GM12878 (cell line): ENCODE measurements around the gene PARP8. TPM values are rescaled to one million over a fixed set of nuclear protein-coding genes. Genes with fewer than 3 reads are reported as not detected.
A peak's percentile ranks its signal among the peaks of the same experiment; 100 is the strongest.
"Not testable (repeated sequence)": the region's sequence is repeated elsewhere in the genome, so short reads cannot be mapped to it uniquely, and the experiment has no call there.

ENCODE experiments used
- ATAC-seq: fragments of 200-7000 bp; cut with Tn5 transposase; 3 replicates; pipeline ENCODE4 v1.9.1; 2020; ENCODE audit warnings: mild to moderate bottlenecking, moderate library complexity
- BruUV-seq: library from RNA; stranded (reverse); fragments of 400-500 nt; replicated peaks from 2 replicates; lab custom pipeline; 2021; lab: Mats Ljungman, UMichigan
- CTCF ChIA-PET: fragments of 300-600 bp; sonication (Branson Sonifier 250); formaldehyde crosslinking; extraction: SDS; loops from one replicate; lab custom pipeline; 2021; ENCODE audit warnings: inconsistent platforms; lab: Yijun Ruan, JAX
- POLR2A ChIA-PET: fragments of 350-600 bp; formaldehyde crosslinking; extraction: SDS; loops from one replicate; lab custom pipeline; 2021; ENCODE audit warnings: inconsistent platforms; lab: Charles Lee
- RAD21 ChIA-PET: fragments of 300-600 bp; sonication (Branson Sonifier 250); formaldehyde crosslinking; loops from one replicate; lab custom pipeline; 2023; ENCODE audit warnings: antibody characterized with exemption; ENCODE audit not compliant: unreplicated experiment; lab: Charles Lee
- SMC1A ChIA-PET: fragments of 300-600 bp; sonication (Branson Sonifier 250); formaldehyde crosslinking; loops from one replicate; lab custom pipeline; 2023; ENCODE audit not compliant: unreplicated experiment, uncharacterized antibody; lab: Charles Lee
- DNase-seq: peaks from one replicate; pipeline ENCODE4 v3.0.0-alpha.2; 2011; ENCODE audit warnings: low read depth, low spot score
- FAIRE-seq: peaks from 3 replicates; lab custom pipeline; 2011; peaks lifted over from hg19 to GRCh38; lab: Jason Lieb, UNC
- H2AFZ ChIP-seq: 2 replicates; pipeline ENCODE4 v1.6.0; 2011; ENCODE audit warnings: low read depth, low read length, control low read depth; ENCODE audit not compliant: control insufficient read depth
- H3K27ac ChIP-seq: 2 replicates; pipeline ENCODE4 v1.5.1; 2011; ENCODE audit warnings: control low read depth; ENCODE audit not compliant: control insufficient read depth, insufficient read depth
- H3K27me3 ChIP-seq, 2 experiments: replicated peaks in 1 of 2; 2 replicates each; pipeline versions ENCODE4 v1.6.0 to v1.6.1; 2011; ENCODE audit warnings: low read length in 1 of 2; ENCODE audit not compliant: control insufficient read depth in 2 of 2, insufficient read depth in 2 of 2
- H3K36me3 ChIP-seq, 2 experiments: 2 replicates each; pipeline ENCODE4 v1.5.1; 2011; ENCODE audit warnings: low read length in 1 of 2; ENCODE audit not compliant: control insufficient read depth in 2 of 2, insufficient read depth in 2 of 2
- H3K4me1 ChIP-seq: 2 replicates; pipeline ENCODE4 v1.6.1; 2011; ENCODE audit warnings: mild to moderate bottlenecking, low read length, moderate library complexity, mixed read lengths; ENCODE audit not compliant: control insufficient read depth, insufficient read depth
- H3K4me2 ChIP-seq: 2 replicates; pipeline ENCODE4 v1.6.0; 2011; ENCODE audit warnings: control low read depth; ENCODE audit not compliant: control insufficient read depth, insufficient read depth
- H3K4me3 ChIP-seq: fragments of 200-600 bp; sonication (generic); 2 replicates; pipeline ENCODE4 v1.5.1; 2016
- H3K79me2 ChIP-seq: 2 replicates; pipeline ENCODE4 v1.6.0; 2011; ENCODE audit warnings: low read length; ENCODE audit not compliant: control insufficient read depth, insufficient read depth
- H3K9ac ChIP-seq: 2 replicates; pipeline ENCODE4 v1.8.0; 2011; ENCODE audit warnings: low read length, control low read depth, mixed read lengths; ENCODE audit not compliant: control insufficient read depth, insufficient read depth
- H3K9me3 ChIP-seq: replicated peaks from 3 replicates; pipeline ENCODE4 v1.5.1; 2011; ENCODE audit warnings: mild to moderate bottlenecking, low read length; ENCODE audit not compliant: control insufficient read depth, insufficient read depth
- H4K20me1 ChIP-seq: 2 replicates; pipeline ENCODE4 v1.6.0; 2011; ENCODE audit not compliant: control insufficient read depth, insufficient read depth
- ATF7 ChIP-seq: fragments of 450-650 bp; IDR thresholded peaks from 2 replicates; pipeline ENCODE4 v1.6.1; 2016; ENCODE audit warnings: low read depth, mild to moderate bottlenecking
- CREB1 ChIP-seq: IDR thresholded peaks from 2 replicates; pipeline ENCODE4 v1.6.1; 2012; ENCODE audit warnings: low read depth, mild to moderate bottlenecking, inconsistent platforms
- CREM ChIP-seq: IDR thresholded peaks from 2 replicates; pipeline ENCODE4 v1.6.1; 2014; ENCODE audit warnings: antibody characterized with exemption, low read depth
- EED ChIP-seq: sonication (generic); IDR thresholded peaks from 2 replicates; pipeline ENCODE4 v1.6.1; 2016; ENCODE audit warnings: antibody characterized with exemption, low read depth
- IKZF2 ChIP-seq, 2 experiments: fragments of 450-650 bp; IDR thresholded peaks; 2 replicates each; pipeline ENCODE4 v1.6.1; 2017; ENCODE audit warnings: mild to moderate bottlenecking in 2 of 2, moderate library complexity in 2 of 2
- JUNB ChIP-seq: IDR thresholded peaks from 2 replicates; pipeline ENCODE4 v1.6.1; 2016; ENCODE audit warnings: antibody characterized with exemption, mild to moderate bottlenecking
- whole genome bisulfite sequencing: methylation state at CpG from one replicate; pipeline ENCODE4 v1.1.6; 2016; ENCODE audit warnings: low lambda C conversion rate; ENCODE audit not compliant: insufficient replicate concordance, insufficient coverage; ENCODE audit errors: missing lambda C conversion rate; 5-methylcytosine and 5-hydroxymethylcytosine counted together
- in situ Hi-C: fragments of 300-500 bp; cut with MboI; formaldehyde crosslinking; loops from 9 replicates; pipeline ENCODE4 v1.14.3; 2018; ENCODE audit warnings: mixed read lengths
- intact Hi-C: fragments of 100-400 bp; cut with micrococcal nuclease; formaldehyde crosslinking; loops from one replicate; pipeline ENCODE4 v1.14.2; 2022; ENCODE audit not compliant: unreplicated experiment
- polyA plus RNA-seq, 11 experiments: library from polyadenylated mRNA; depleted of rRNA in 4 of 11; unstranded in 6 of 11; stranded (reverse) in 5 of 11; fragments of >200 nt; fragmentation: Nextera tagmentation in 4 of 11; fragmentation: Illumina TruSeq in 1 of 11; extraction: Ambion mirVana in 4 of 11; extraction: Trizol in 1 of 11; gene quantifications; 1 replicate in 1 of 11; 2 replicates in 10 of 11; pipeline versions ENCODE4 v1.2.1 to v1.2.3, GENCODE V29; 2011 to 2016; ENCODE audit warnings: inconsistent platforms in 2 of 11, missing spikeins in 2 of 11, low read depth in 1 of 11
- total RNA-seq, 4 experiments: library from RNA; depleted of rRNA in 3 of 4; stranded (reverse); fragments of >200 nt in 3 of 4; fragmentation: Illumina TruSeq in 1 of 4; extraction: Trizol in 1 of 4; gene quantifications; 2 replicates each; pipeline versions ENCODE4 v1.2.1 to v1.2.3, GENCODE V29; 2013 to 2021
- TF ChIP-seq, protein P1 (sequence below): fragments of 450-650 bp; IDR thresholded peaks from 2 replicates; pipeline ENCODE4 v1.6.1; 2017; ENCODE audit warnings: low read depth, mild to moderate bottlenecking, moderate library complexity

Gene PARP8
- total and polyA plus RNA-seq, 10 of the 15 experiments (the other 5 are each of a cell fraction or from before 2014, with no cell fraction given): 9.1 to 65.2 (median 20.6) TPM

- H3K27me3 ChIP-seq, BruUV-seq, H3K36me3 ChIP-seq, FAIRE-seq, H3K9me3 ChIP-seq, H4K20me1 ChIP-seq, DNase-seq, CTCF ChIA-PET, H3K4me1 ChIP-seq: not testable (repeated sequence)
- ChIA-PET SMC1A (interaction anchor here (1.4 kb wide), 1 partner anchor 73 kb away, joined by 3 read pairs; no protein-coding TSS in a partner anchor), RAD21 (interaction anchor here (1.1 to 1.4 kb wide), 2 partner anchors 79 to 83 kb away, joined by 5 to 6 read pairs; no protein-coding TSS in a partner anchor), POLR2A (interaction anchor here (1.1 kb wide), 1 partner anchor 79 kb away, joined by 3 read pairs; no protein-coding TSS in a partner anchor)
- Histone ChIP-seq H3K79me2 (peaks cover 41% of the 10 kb centered on the region), H3K4me2 (peak overlapping the region; percentile 81), H3K27ac (peak overlapping the region; percentile 91), H3K4me3 (peak overlapping the region; percentile 81), H2AFZ (peak overlapping the region; percentile 66), H3K9ac (peak overlapping the region; percentile 79)
- ATAC-seq: peak; percentile 17
- TF ChIP-seq, protein P1, sequence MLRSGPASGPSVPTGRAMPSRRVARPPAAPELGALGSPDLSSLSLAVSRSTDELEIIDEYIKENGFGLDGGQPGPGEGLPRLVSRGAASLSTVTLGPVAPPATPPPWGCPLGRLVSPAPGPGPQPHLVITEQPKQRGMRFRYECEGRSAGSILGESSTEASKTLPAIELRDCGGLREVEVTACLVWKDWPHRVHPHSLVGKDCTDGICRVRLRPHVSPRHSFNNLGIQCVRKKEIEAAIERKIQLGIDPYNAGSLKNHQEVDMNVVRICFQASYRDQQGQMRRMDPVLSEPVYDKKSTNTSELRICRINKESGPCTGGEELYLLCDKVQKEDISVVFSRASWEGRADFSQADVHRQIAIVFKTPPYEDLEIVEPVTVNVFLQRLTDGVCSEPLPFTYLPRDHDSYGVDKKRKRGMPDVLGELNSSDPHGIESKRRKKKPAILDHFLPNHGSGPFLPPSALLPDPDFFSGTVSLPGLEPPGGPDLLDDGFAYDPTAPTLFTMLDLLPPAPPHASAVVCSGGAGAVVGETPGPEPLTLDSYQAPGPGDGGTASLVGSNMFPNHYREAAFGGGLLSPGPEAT: peak; percentile 54; the same call in 1 of the 2 replicates
- peak; percentile 32; the same call in 1 of the 2 replicates for TF ChIP-seq JUNB
- TF ChIP-seq CREM: peak; percentile 41; the same call in 1 of the 2 replicates
- peak; percentile 40 for TF ChIP-seq ATF7
- TF ChIP-seq IKZF2 (IDR thresholded peaks at IDR 0.05): peak; percentile 56 to 76
- peak; percentile 74 for TF ChIP-seq EED
- TF ChIP-seq CREB1: 0 out of 2 replicates have a peak, but pooled peaks have one; percentile 12
- intact Hi-C loops: loop anchor here (5.0 kb wide), 3 partner anchors 58 to 218 kb away; no protein-coding TSS in a partner anchor
- in situ Hi-C loops: loop anchor here (10.0 kb wide), 1 partner anchor 231 kb away; no protein-coding TSS in a partner anchor
- 0% methylated on average over 8 of the region's 8 CpGs for WGBS
These were observed 655 bp upstream of the PARP8 start for GRCh38 chr5:50665761-50666202.
